Psoas muscle (tissue), 7 donors: ENCODE data around the gene NPIPB13. TPM values are rescaled to one million over a fixed set of nuclear protein-coding genes. Genes with fewer than 3 reads are reported as not detected.

Source experiments
- polyA plus RNA-seq, 3 donors: library from polyadenylated mRNA; stranded (reverse); fragments of 200-250 nt; gene quantifications; one replicate each; pipeline ENCODE4 v1.2.3, GENCODE V29; 2013
- total RNA-seq, 4 donors: library from RNA; stranded (reverse); fragmentation: NEBNext Ultra II Directional in 2 of 4; extraction: Animal tissue kit (Norgen Biotek cat#: 25700) in 2 of 4; gene quantifications; one replicate each; pipeline versions ENCODE4 v1.2.1 to v1.2.4, GENCODE V29; 2021 to 2023
- donor health status: healthy with polysubstance abuse.
- donor health status: DM: no; HTN: no; CAD: no; lungs with moderate emphysema.
- donor health status: Bipolar disorder and iron deficiency.
- donor health status: healthy.
- donor health status: DM: no; HTN: no; CAD: no.
- donor health status: DM: no; HTN: no; CAD: no.
- donor health status: DM: yes; HTN: yes; CAD: no.

NPIPB13 gene
- total and polyA plus RNA-seq, 7 donors: 1.8 to 6.5 (median 3.0) TPM

Other genes starting within 250 kb of the NPIPB13 start
- gene DOC2A, start 237.5 kb downstream of the NPIPB13 start, total RNA-seq: under 1 TPM in 2 of 4 donors, not detected in 2; 0.11 to 0.51 TPM
- under 1 TPM; 0.13 to 0.20 (median 0.15) TPM for gene DOC2A, start 237.5 kb downstream of the NPIPB13 start, polyA plus RNA-seq
- not detected for gene C16orf92, start 225.3 kb downstream of the NPIPB13 start, total RNA-seq
- gene C16orf92, start 225.3 kb downstream of the NPIPB13 start, polyA plus RNA-seq: not detected
- gene TLCD3B, start 217.2 kb downstream of the NPIPB13 start, total RNA-seq: 1 to 10 TPM in 1 of 4 donors, under 1 TPM in 3; 0.17 to 1.9 (median 0.23) TPM
- under 1 TPM; 0.13 to 0.62 (median 0.17) TPM for gene TLCD3B, start 217.2 kb downstream of the NPIPB13 start, polyA plus RNA-seq
- gene ALDOA, start 182.7 kb downstream of the NPIPB13 start, total RNA-seq: 1,000 to 10,000 TPM; 5,088 to 7,531 (median 6,001) TPM
- gene ALDOA, start 182.7 kb downstream of the NPIPB13 start, polyA plus RNA-seq: over 10,000 TPM in 1 of 3 donors, 1,000 to 10,000 TPM in 2; 4,532 to 12,458 (median 6,880) TPM
- 10 to 100 TPM; 38.1 to 64.5 (median 58.5) TPM for gene PPP4C, start 172.5 kb downstream of the NPIPB13 start, total RNA-seq
- 100 to 1,000 TPM in 2 of 3 donors, 10 to 100 TPM in 1; 79.1 to 172 (median 130) TPM for gene PPP4C, start 172.5 kb downstream of the NPIPB13 start, polyA plus RNA-seq
- gene TBX6, start 156.6 kb downstream of the NPIPB13 start, total RNA-seq: 1 to 10 TPM in 1 of 4 donors, under 1 TPM in 3; 0.32 to 1.0 (median 0.51) TPM
- gene TBX6, start 156.6 kb downstream of the NPIPB13 start, polyA plus RNA-seq: 1 to 10 TPM in 2 of 3 donors, under 1 TPM in 1; 0.76 to 1.6 (median 1.5) TPM
- 100 to 1,000 TPM in 1 of 4 donors, 10 to 100 TPM in 3; 47.1 to 156 (median 60.2) TPM for gene YPEL3, start 152.3 kb downstream of the NPIPB13 start, total RNA-seq
- 10 to 100 TPM; 24.8 to 96.2 (median 81.4) TPM for gene YPEL3, start 152.3 kb downstream of the NPIPB13 start, polyA plus RNA-seq
- gene GDPD3, start 134.9 kb downstream of the NPIPB13 start, total RNA-seq: 1 to 10 TPM in 2 of 4 donors, under 1 TPM in 2; 0.56 to 3.1 (median 1.3) TPM
- gene GDPD3, start 134.9 kb downstream of the NPIPB13 start, polyA plus RNA-seq: under 1 TPM; 0.48 to 0.91 (median 0.89) TPM
- 10 to 100 TPM; 37.2 to 45.2 (median 41.0) TPM for gene MAPK3, start 125.3 kb downstream of the NPIPB13 start, total RNA-seq
- gene MAPK3, start 125.3 kb downstream of the NPIPB13 start, polyA plus RNA-seq: 10 to 100 TPM; 25.6 to 53.0 (median 48.7) TPM
- 1 to 10 TPM; 4.0 to 6.8 (median 6.3) TPM for gene CORO1A, start 64.9 kb downstream of the NPIPB13 start, total RNA-seq
- gene CORO1A, start 64.9 kb downstream of the NPIPB13 start, polyA plus RNA-seq: 1 to 10 TPM; 2.7 to 6.5 (median 3.0) TPM
- gene BOLA2B, start 54.8 kb downstream of the NPIPB13 start, total RNA-seq: 10 to 100 TPM; 54.0 to 69.1 (median 60.3) TPM
- 100 to 1,000 TPM; 177 to 700 (median 243) TPM for gene BOLA2B, start 54.8 kb downstream of the NPIPB13 start, polyA plus RNA-seq
- 10 to 100 TPM; 21.6 to 45.2 (median 38.3) TPM for gene SLX1A, start 54.6 kb downstream of the NPIPB13 start, total RNA-seq
- 10 to 100 TPM in 2 of 3 donors, 1 to 10 TPM in 1; 9.2 to 43.3 (median 31.0) TPM for gene SLX1A, start 54.6 kb downstream of the NPIPB13 start, polyA plus RNA-seq
- gene SULT1A3, start 49.2 kb downstream of the NPIPB13 start, total RNA-seq: 1 to 10 TPM; 4.2 to 5.5 (median 4.7) TPM
- gene SULT1A3, start 49.2 kb downstream of the NPIPB13 start, polyA plus RNA-seq: 1 to 10 TPM; 2.7 to 4.6 (median 3.4) TPM
- gene CD2BP2, start 106.8 kb upstream of the NPIPB13 start, total RNA-seq: 10 to 100 TPM; 38.9 to 65.0 (median 49.6) TPM
- 10 to 100 TPM; 31.0 to 61.8 (median 55.6) TPM for gene CD2BP2, start 106.8 kb upstream of the NPIPB13 start, polyA plus RNA-seq
- gene TBC1D10B, start 122.0 kb upstream of the NPIPB13 start, total RNA-seq: 10 to 100 TPM; 30.1 to 50.0 (median 34.1) TPM
- 10 to 100 TPM; 24.5 to 45.0 (median 26.4) TPM for gene TBC1D10B, start 122.0 kb upstream of the NPIPB13 start, polyA plus RNA-seq
- gene MYL11, start 126.3 kb upstream of the NPIPB13 start, total RNA-seq: 1,000 to 10,000 TPM; 1,414 to 6,743 (median 2,777) TPM
- gene MYL11, start 126.3 kb upstream of the NPIPB13 start, polyA plus RNA-seq: 1,000 to 10,000 TPM in 2 of 3 donors, 100 to 1,000 TPM in 1; 636 to 4,264 (median 2,548) TPM
- 1 to 10 TPM in 2 of 4 donors, under 1 TPM in 2; 0.34 to 1.8 (median 0.90) TPM for gene SEPTIN1, start 134.1 kb upstream of the NPIPB13 start, total RNA-seq
- gene SEPTIN1, start 134.1 kb upstream of the NPIPB13 start, polyA plus RNA-seq: under 1 TPM; 0.22 to 0.51 (median 0.28) TPM
- 1 to 10 TPM; 2.8 to 7.8 (median 5.6) TPM for gene ZNF48, start 146.9 kb upstream of the NPIPB13 start, total RNA-seq
- gene ZNF48, start 146.9 kb upstream of the NPIPB13 start, polyA plus RNA-seq: 1 to 10 TPM; 2.3 to 7.4 (median 3.2) TPM
- gene ZNF771, start 159.1 kb upstream of the NPIPB13 start, total RNA-seq: 10 to 100 TPM in 2 of 4 donors, 1 to 10 TPM in 2; 4.8 to 14.6 (median 9.1) TPM
- gene ZNF771, start 159.1 kb upstream of the NPIPB13 start, polyA plus RNA-seq: 1 to 10 TPM; 5.3 to 7.4 (median 5.4) TPM
- 10 to 100 TPM; 23.3 to 54.4 (median 33.9) TPM for gene DCTPP1, start 181.6 kb upstream of the NPIPB13 start, total RNA-seq
- 10 to 100 TPM; 42.2 to 84.2 (median 52.7) TPM for gene DCTPP1, start 181.6 kb upstream of the NPIPB13 start, polyA plus RNA-seq
- 10 to 100 TPM; 25.4 to 61.4 (median 46.9) TPM for gene SEPHS2, start 197.4 kb upstream of the NPIPB13 start, total RNA-seq
- 10 to 100 TPM; 39.0 to 96.7 (median 63.8) TPM for gene SEPHS2, start 197.4 kb upstream of the NPIPB13 start, polyA plus RNA-seq
- 1 to 10 TPM; 1.1 to 3.0 (median 2.3) TPM for gene ITGAL, start 224.3 kb upstream of the NPIPB13 start, total RNA-seq
- under 1 TPM; 0.21 to 0.29 (median 0.27) TPM for gene ITGAL, start 224.3 kb upstream of the NPIPB13 start, polyA plus RNA-seq